HepG2 (cell line): Measurements from ENCODE around the gene NOTUM. TPM values are rescaled to one million over a fixed set of nuclear protein-coding genes. Genes with fewer than 3 reads are reported as not detected.
A peak's percentile ranks its signal among the peaks of the same experiment; 100 is the strongest.

Source experiments
- FOXA1 ChIP-seq, 2 experiments: fragments of 450-650 bp in 1 of 2; sonication (generic) in 1 of 2; formaldehyde crosslinking in 1 of 2; IDR thresholded peaks; 2 replicates each; pipeline versions ENCODE4 v1.4.0 to v1.6.1; 2016 to 2020; ENCODE audit warnings: missing genetic modification reagents in 1 of 2
- KDM2A ChIP-seq: sonication (generic); formaldehyde crosslinking; IDR thresholded peaks from 2 replicates; pipeline ENCODE4 v1.4.0; 2020; ENCODE audit warnings: low read depth, missing genetic modification reagents, borderline replicate concordance
- RARG ChIP-seq: sonication (generic); formaldehyde crosslinking; IDR thresholded peaks from 2 replicates; pipeline ENCODE4 v1.4.0; 2020; ENCODE audit warnings: low read depth, mild to moderate bottlenecking, missing genetic modification reagents
- RFX5 ChIP-seq: IDR thresholded peaks from 2 replicates; pipeline ENCODE4 v1.6.1; 2011; ENCODE audit warnings: low read depth, low read length, improper control_type of control experiment
- SAFB2 ChIP-seq: sonication (generic); formaldehyde crosslinking; IDR thresholded peaks from 2 replicates; pipeline ENCODE4 v1.5.1; 2020; ENCODE audit warnings: missing genetic modification reagents, low read depth, mild to moderate bottlenecking, borderline replicate concordance
- THAP11 ChIP-seq: IDR thresholded peaks from 2 replicates; pipeline ENCODE4 v1.6.1; 2016; ENCODE audit warnings: missing biosample characterization, missing genetic modification reagents
- ZNF335 ChIP-seq: sonication (generic); formaldehyde crosslinking; IDR thresholded peaks from 2 replicates; pipeline ENCODE4 v1.4.0; 2020; ENCODE audit warnings: missing genetic modification reagents
- polyA plus RNA-seq, 8 experiments: library from polyadenylated mRNA; depleted of rRNA in 3 of 8; stranded (reverse) in 7 of 8; unstranded in 1 of 8; fragments of >200 nt; fragmentation: Illumina TruSeq in 4 of 8; extraction: Trizol in 4 of 8; gene quantifications; 2 replicates each; pipeline versions ENCODE4 v1.2.1 to v1.2.3, GENCODE V29; 2011 to 2016; ENCODE audit warnings: low read depth in 4 of 8, missing spikeins in 1 of 8, mixed read lengths in 1 of 8; ENCODE audit not compliant: insufficient read depth in 1 of 8
- total RNA-seq, 5 experiments: library from RNA; depleted of rRNA; stranded (reverse); fragments of >200 nt; fragmentation: Illumina TruSeq; extraction: Trizol; gene quantifications; 2 replicates each; pipeline ENCODE4 v1.2.3, GENCODE V29; 2016; ENCODE audit warnings: low read depth in 1 of 5
- TF ChIP-seq, protein P1 (sequence below): sonication (generic); formaldehyde crosslinking; IDR thresholded peaks from 2 replicates; pipeline ENCODE4 v1.8.0; 2022; ENCODE audit warnings: mild to moderate bottlenecking, missing genetic modification reagents; ENCODE audit not compliant: insufficient replicate concordance
- TF ChIP-seq, protein P2 (sequence below): sonication (generic); formaldehyde crosslinking; IDR thresholded peaks from 2 replicates; pipeline ENCODE4 v1.4.0; 2020; ENCODE audit warnings: mild to moderate bottlenecking, missing genetic modification reagents
- TF ChIP-seq, protein P3 (sequence below): sonication (generic); formaldehyde crosslinking; IDR thresholded peaks from 2 replicates; pipeline ENCODE4 v1.9.0; 2021; ENCODE audit warnings: missing genetic modification reagents, borderline replicate concordance
- TF ChIP-seq, protein P4 (sequence below): sonication (generic); formaldehyde crosslinking; IDR thresholded peaks from 2 replicates; pipeline ENCODE4 v1.5.0; 2020; ENCODE audit warnings: missing genetic modification reagents
- TF ChIP-seq, protein P5 (sequence below): sonication (generic); formaldehyde crosslinking; conservative IDR thresholded peaks from 2 replicates; pipeline ENCODE4 v1.8.0; 2022; ENCODE audit warnings: mild to moderate bottlenecking, moderate library complexity, missing genetic modification reagents

Gene NOTUM
- total and polyA plus RNA-seq, 2 of the 13 experiments (the other 11 are each of a cell fraction or from before 2014, with no cell fraction given), result 150 to 160 TPM

DNA sequence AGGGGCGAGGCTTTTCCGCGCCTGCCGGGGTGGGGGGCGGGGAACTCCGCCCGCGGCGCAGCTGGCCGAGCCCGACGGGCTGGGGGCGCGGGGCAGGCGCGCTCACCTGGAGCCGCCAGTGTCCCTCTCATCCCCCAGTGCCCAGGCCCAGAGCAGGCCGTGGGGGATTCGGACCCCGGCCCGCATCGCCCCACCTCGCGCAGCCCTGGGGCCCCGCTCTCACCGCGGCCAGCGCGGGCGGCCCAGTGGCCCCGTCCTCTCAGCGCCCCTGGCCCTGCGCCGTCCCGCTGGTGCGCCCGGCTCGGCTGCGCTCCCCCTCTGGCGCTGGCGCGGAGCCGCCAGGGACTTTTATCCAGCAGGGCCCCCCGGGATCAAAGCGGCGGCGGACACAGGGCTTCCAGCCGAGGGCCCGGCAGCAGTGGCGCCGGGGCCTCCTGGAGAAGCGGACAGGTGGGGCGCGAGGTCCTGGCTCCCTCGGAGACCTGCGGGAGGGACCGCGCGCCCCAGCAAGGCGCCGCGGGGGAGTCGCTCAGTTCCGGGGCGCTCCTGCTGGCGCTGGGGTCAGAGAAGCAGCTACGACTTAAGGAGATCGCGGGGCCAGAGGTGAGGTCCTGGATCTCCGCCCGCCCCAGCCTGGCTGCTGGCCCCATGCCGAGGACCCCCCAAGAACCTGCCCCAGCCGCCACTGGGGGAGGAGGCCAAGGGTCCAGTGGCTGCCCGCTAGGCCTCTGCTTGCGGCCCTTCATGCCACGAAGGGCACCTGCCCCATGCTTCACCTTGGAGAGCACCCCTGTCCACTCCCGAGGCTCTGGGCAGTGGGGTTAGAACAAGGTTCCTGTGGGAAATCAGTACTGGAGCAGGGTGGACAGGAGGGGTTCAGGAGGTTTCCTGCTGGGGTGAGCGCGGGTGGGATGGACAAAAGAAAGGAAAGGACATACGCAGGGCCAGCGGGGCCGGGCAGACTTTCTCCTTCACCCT lies 823 bp upstream of the NOTUM start (continued):
- TF ChIP-seq, protein P1, sequence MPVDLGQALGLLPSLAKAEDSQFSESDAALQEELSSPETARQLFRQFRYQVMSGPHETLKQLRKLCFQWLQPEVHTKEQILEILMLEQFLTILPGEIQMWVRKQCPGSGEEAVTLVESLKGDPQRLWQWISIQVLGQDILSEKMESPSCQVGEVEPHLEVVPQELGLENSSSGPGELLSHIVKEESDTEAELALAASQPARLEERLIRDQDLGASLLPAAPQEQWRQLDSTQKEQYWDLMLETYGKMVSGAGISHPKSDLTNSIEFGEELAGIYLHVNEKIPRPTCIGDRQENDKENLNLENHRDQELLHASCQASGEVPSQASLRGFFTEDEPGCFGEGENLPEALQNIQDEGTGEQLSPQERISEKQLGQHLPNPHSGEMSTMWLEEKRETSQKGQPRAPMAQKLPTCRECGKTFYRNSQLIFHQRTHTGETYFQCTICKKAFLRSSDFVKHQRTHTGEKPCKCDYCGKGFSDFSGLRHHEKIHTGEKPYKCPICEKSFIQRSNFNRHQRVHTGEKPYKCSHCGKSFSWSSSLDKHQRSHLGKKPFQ, result no peak
- TF ChIP-seq, protein P2, sequence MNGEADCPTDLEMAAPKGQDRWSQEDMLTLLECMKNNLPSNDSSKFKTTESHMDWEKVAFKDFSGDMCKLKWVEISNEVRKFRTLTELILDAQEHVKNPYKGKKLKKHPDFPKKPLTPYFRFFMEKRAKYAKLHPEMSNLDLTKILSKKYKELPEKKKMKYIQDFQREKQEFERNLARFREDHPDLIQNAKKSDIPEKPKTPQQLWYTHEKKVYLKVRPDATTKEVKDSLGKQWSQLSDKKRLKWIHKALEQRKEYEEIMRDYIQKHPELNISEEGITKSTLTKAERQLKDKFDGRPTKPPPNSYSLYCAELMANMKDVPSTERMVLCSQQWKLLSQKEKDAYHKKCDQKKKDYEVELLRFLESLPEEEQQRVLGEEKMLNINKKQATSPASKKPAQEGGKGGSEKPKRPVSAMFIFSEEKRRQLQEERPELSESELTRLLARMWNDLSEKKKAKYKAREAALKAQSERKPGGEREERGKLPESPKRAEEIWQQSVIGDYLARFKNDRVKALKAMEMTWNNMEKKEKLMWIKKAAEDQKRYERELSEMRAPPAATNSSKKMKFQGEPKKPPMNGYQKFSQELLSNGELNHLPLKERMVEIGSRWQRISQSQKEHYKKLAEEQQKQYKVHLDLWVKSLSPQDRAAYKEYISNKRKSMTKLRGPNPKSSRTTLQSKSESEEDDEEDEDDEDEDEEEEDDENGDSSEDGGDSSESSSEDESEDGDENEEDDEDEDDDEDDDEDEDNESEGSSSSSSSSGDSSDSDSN, result peak; percentile 57; the same call in 1 of the 2 replicates
- no peak for TF ChIP-seq FOXA1 (IDR thresholded peaks at IDR 0.05)
- TF ChIP-seq FOXA1 (CRISPR knock-in tag; IDR thresholded peaks at IDR 0.05), result no peak
- TF ChIP-seq KDM2A, result no peak; the same call in none of the 2 replicates
- 0 out of 2 replicates have a peak, but pooled peaks have one; percentile 5 for TF ChIP-seq THAP11
- no peak for TF ChIP-seq RFX5
- TF ChIP-seq ZNF335, result 0 out of 2 replicates have a peak, but pooled peaks have one; percentile 23
- TF ChIP-seq, protein P3, sequence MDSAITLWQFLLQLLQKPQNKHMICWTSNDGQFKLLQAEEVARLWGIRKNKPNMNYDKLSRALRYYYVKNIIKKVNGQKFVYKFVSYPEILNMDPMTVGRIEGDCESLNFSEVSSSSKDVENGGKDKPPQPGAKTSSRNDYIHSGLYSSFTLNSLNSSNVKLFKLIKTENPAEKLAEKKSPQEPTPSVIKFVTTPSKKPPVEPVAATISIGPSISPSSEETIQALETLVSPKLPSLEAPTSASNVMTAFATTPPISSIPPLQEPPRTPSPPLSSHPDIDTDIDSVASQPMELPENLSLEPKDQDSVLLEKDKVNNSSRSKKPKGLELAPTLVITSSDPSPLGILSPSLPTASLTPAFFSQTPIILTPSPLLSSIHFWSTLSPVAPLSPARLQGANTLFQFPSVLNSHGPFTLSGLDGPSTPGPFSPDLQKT, result no peak
- no peak for TF ChIP-seq RARG (CRISPR knock-in tag)
- TF ChIP-seq SAFB2, result no peak
- TF ChIP-seq, protein P4, sequence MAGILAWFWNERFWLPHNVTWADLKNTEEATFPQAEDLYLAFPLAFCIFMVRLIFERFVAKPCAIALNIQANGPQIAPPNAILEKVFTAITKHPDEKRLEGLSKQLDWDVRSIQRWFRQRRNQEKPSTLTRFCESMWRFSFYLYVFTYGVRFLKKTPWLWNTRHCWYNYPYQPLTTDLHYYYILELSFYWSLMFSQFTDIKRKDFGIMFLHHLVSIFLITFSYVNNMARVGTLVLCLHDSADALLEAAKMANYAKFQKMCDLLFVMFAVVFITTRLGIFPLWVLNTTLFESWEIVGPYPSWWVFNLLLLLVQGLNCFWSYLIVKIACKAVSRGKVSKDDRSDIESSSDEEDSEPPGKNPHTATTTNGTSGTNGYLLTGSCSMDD (CRISPR knock-in tag), result no peak
- TF ChIP-seq, protein P5, sequence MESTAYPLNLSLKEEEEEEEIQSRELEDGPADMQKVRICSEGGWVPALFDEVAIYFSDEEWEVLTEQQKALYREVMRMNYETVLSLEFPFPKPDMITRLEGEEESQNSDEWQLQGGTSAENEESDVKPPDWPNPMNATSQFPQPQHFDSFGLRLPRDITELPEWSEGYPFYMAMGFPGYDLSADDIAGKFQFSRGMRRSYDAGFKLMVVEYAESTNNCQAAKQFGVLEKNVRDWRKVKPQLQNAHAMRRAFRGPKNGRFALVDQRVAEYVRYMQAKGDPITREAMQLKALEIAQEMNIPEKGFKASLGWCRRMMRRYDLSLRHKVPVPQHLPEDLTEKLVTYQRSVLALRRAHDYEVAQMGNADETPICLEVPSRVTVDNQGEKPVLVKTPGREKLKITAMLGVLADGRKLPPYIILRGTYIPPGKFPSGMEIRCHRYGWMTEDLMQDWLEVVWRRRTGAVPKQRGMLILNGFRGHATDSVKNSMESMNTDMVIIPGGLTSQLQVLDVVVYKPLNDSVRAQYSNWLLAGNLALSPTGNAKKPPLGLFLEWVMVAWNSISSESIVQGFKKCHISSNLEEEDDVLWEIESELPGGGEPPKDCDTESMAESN (CRISPR knock-in tag), result no peak; the same call in 1 of the 2 replicates
